Fibroblast of the conjunctiva (primary cell): Measurements from ENCODE around the gene KRTAP17-1.
"Not testable (repeated sequence)": the region's sequence is repeated elsewhere in the genome, so short reads cannot be mapped to it uniquely, and the experiment has no call there.

Experiments
- DNase-seq: peaks from one replicate; pipeline ENCODE4 v3.0.0-alpha.2; 2010; ENCODE audit warnings: low read depth

Gene KRTAP17-1

GRCh38 chr17:41302981-41303380 is 12.5 kb downstream of the KRTAP17-1 start:
- DNase-seq, result no peak

GRCh38 chr17:41301916-41302901 is 13.3 kb downstream of the KRTAP17-1 start, which contains the start of gene KRTAP29-1:
Gene KRTAP29-1 (minus strand): TSS chr17:41302851. CDS start chr17:41302851, 0 bp downstream.
- DNase-seq, result no peak

- no peak for DNase-seq
Measured at GRCh38 chr17:41301204-41301790, 14.2 kb downstream of the KRTAP17-1 start.

GRCh38 chr17:41298458-41299135 is 16.9 kb downstream of the KRTAP17-1 start:
- no peak for DNase-seq

- DNase-seq, result no peak
Measured at GRCh38 chr17:41296846-41297245, 18.7 kb downstream of the KRTAP17-1 start.

GRCh38 chr17:41294016-41294415 is 21.5 kb downstream of the KRTAP17-1 start:
- DNase-seq, result no peak

- DNase-seq, result no peak
Measured at GRCh38 chr17:41287050-41287449, 28.5 kb downstream of the KRTAP17-1 start.

- no peak for DNase-seq
Measured at GRCh38 chr17:41284546-41284945, 31.0 kb downstream of the KRTAP17-1 start.

GRCh38 chr17:41284043-41284442 is 31.5 kb downstream of the KRTAP17-1 start:
- no peak for DNase-seq

- DNase-seq, result no peak
Measured at GRCh38 chr17:41278176-41278955, 37.1 kb downstream of the KRTAP17-1 start.

- DNase-seq, result not testable (repeated sequence)
Measured at GRCh38 chr17:41275648-41276190, 39.8 kb downstream of the KRTAP17-1 start, which contains the start of gene KRTAP9-7. Gene KRTAP9-7 (plus strand): TSS chr17:41275698. CDS start chr17:41275698, 0 bp downstream.

GRCh38 chr17:41271858-41272257 is 43.7 kb downstream of the KRTAP17-1 start:
- no peak for DNase-seq

- DNase-seq, result not testable (repeated sequence)
Measured at GRCh38 chr17:41271323-41271722, 44.2 kb downstream of the KRTAP17-1 start.

- DNase-seq, result no peak
Measured at GRCh38 chr17:41267711-41268110, 47.8 kb downstream of the KRTAP17-1 start.

GRCh38 chr17:41265078-41265477 is 50.4 kb downstream of the KRTAP17-1 start, which contains the start of gene KRTAP9-6:
Gene KRTAP9-6 (plus strand): TSS chr17:41265378. CDS start chr17:41265378, 0 bp downstream.
- DNase-seq, result no peak
